Prostate gland (tissue), 2 donors: Measurements from ENCODE around the gene ROBO4. TPM values are rescaled to one million over a fixed set of nuclear protein-coding genes. Genes with fewer than 3 reads are reported as not detected.
A peak's percentile ranks its signal among the peaks of the same experiment; 100 is the strongest.

Source experiments
- DNase-seq: peaks from one replicate; pipeline ENCODE4 v3.0.0-alpha.2; 2019; ENCODE audit warnings: low spot score
- H3K27ac ChIP-seq, 2 donors: fragments of 200-600 bp; sonication (generic); 2 replicates each; pipeline ENCODE4 v1.5.1; 2017 to 2019
- H3K27me3 ChIP-seq: fragments of 200-600 bp; sonication (generic); replicated peaks from 2 replicates; pipeline ENCODE4 v1.5.1; 2019; ENCODE audit not compliant: insufficient read depth
- H3K36me3 ChIP-seq, 2 donors: fragments of 200-600 bp; sonication (generic); 1 replicate in 1 of 2; 2 replicates in 1 of 2; pipeline versions ENCODE4 v1.5.1 to v1.8.1; 2017 to 2019
- H3K4me1 ChIP-seq: fragments of 200-600 bp; sonication (generic); replicated peaks from 2 replicates; pipeline ENCODE4 v1.5.1; 2019
- H3K4me3 ChIP-seq, 2 donors: fragments of 200-600 bp; sonication (generic); 2 replicates each; pipeline ENCODE4 v1.5.1; 2017 to 2019
- H3K9me3 ChIP-seq: fragments of 200-600 bp; sonication (generic); 2 replicates; pipeline ENCODE4 v1.5.1; 2017
- CTCF ChIP-seq, 4 experiments: fragments of 200-600 bp in 2 of 4; fragments of 450-650 bp in 2 of 4; sonication (generic) in 2 of 4; IDR thresholded peaks; 1 replicate in 3 of 4; 2 replicates in 1 of 4; pipeline ENCODE4 v1.5.1; 2016 to 2019; ENCODE audit warnings: antibody characterized with exemption in 4 of 4, mild to moderate bottlenecking in 2 of 4, moderate library complexity in 2 of 4
- POLR2A ChIP-seq: fragments of 450-650 bp; IDR thresholded peaks from one replicate; pipeline ENCODE4 v1.6.1; 2016; ENCODE audit warnings: antibody characterized with exemption, mild to moderate bottlenecking
- POLR2AphosphoS5 ChIP-seq: sonication (generic); formaldehyde crosslinking; IDR thresholded peaks from one replicate; pipeline ENCODE4 v1.6.1; 2017; ENCODE audit warnings: antibody characterized with exemption
- WGBS: methylation state at CpG from one replicate; pipeline ENCODE4 v1.1.5; 2018; 5-methylcytosine and 5-hydroxymethylcytosine counted together
- intact Hi-C: fragments of 100-400 bp; cut with DNase I; formaldehyde crosslinking; loops from one replicate; pipeline ENCODE4 v1.14.2; 2022
- total RNA-seq, 2 donors: library from RNA; depleted of rRNA; stranded (reverse); fragments of >200 nt; gene quantifications; one replicate each; pipeline ENCODE4 v1.1.0, GENCODE V29; 2016

ROBO4 gene
- total RNA-seq, 2 donors from 2014 or later: 8.5 to 22.0 TPM

GRCh38 chr11:124896821-124897391, 759 bp downstream of the ROBO4 start:
- WGBS: 86% methylated on average over 9 of the region's 9 CpGs

GRCh38 chr11:124896071-124896750, 1.5 kb downstream of the ROBO4 start:
- TF ChIP-seq CTCF (IDR thresholded peaks at IDR 0.05) (no peak), POLR2A (no peak), POLR2AphosphoS5 (no peak)
- Histone ChIP-seq H3K27me3 (no peaks in the 10 kb centered on the region), H3K9me3 (no peaks in the 10 kb centered on the region), H3K4me1 (no peaks in the 10 kb centered on the region), H3K4me3 (peak overlapping the region in 1 of 2 donors; percentile 12), H3K27ac (peak overlapping the region in 1 of 2 donors; percentile 35), H3K36me3 (no peaks in the 10 kb centered on the region)
- 85% methylated on average over 16 of the region's 16 CpGs for WGBS
- intact Hi-C loops: no loop called here
- DNase-seq: no peak

More at GRCh38 chr11:124896821-124897391, 759 bp downstream of the ROBO4 start:
- H3K4me1 ChIP-seq: no peaks in the 10 kb centered on the region
- TF ChIP-seq POLR2A (no peak), CTCF (IDR thresholded peaks at IDR 0.05) (no peak), POLR2AphosphoS5 (no peak)
- no peaks in the 10 kb centered on the region for H3K9me3 ChIP-seq
- peak overlapping the region in 1 of 2 donors; percentile 12 for H3K4me3 ChIP-seq
- H3K36me3 ChIP-seq: no peaks in the 10 kb centered on the region
- peak overlapping the region in 1 of 2 donors; percentile 35 for H3K27ac ChIP-seq
- intact Hi-C loops: no loop called here
- DNase-seq: no peak
- H3K27me3 ChIP-seq: no peaks in the 10 kb centered on the region

GRCh38 chr11:124895471-124895971, 2.1 kb downstream of the ROBO4 start:
- Histone ChIP-seq H3K36me3 (no peaks in the 10 kb centered on the region), H3K4me3 (no peak overlapping the region), H3K27me3 (no peaks in the 10 kb centered on the region), H3K9me3 (no peaks in the 10 kb centered on the region), H3K4me1 (no peaks in the 10 kb centered on the region), H3K27ac (no peak overlapping the region)
- intact Hi-C loops: no loop called here
- 89% methylated on average over 20 of the region's 20 CpGs for WGBS
- no peak for DNase-seq
- TF ChIP-seq POLR2AphosphoS5 (no peak), POLR2A (no peak), CTCF (IDR thresholded peaks at IDR 0.05) (no peak)

- Histone ChIP-seq H3K27ac (no peak overlapping the region), H3K27me3 (no peaks in the 10 kb centered on the region), H3K36me3 (no peaks in the 10 kb centered on the region), H3K4me1 (no peaks in the 10 kb centered on the region), H3K4me3 (no peak overlapping the region), H3K9me3 (no peaks in the 10 kb centered on the region)
- intact Hi-C loops: no loop called here
- no peak for DNase-seq
- TF ChIP-seq CTCF (IDR thresholded peaks at IDR 0.05) (no peak), POLR2AphosphoS5 (no peak), POLR2A (no peak)
- WGBS: 84% methylated on average over 4 of the region's 4 CpGs
Observed at GRCh38 chr11:124894606-124895430, 2.8 kb downstream of the ROBO4 start.
